Measurements from ENCODE around the gene LINGO1.

- no peak for TF ChIP-seq CTCF (IDR thresholded peaks at IDR 0.05)
- no peak for TF ChIP-seq POLR2A (IDR thresholded peaks at IDR 0.05)
- no peak for TF ChIP-seq EP300 (IDR thresholded peaks at IDR 0.05)
These were observed 25.6 kb upstream of the LINGO1 start for GRCh38 chr15:77658304-77658703.

Measured in ovary (tissue), 3 donors.